Activated T-helper 1 cell treated with anti-CD3 and anti-CD28 coated beads, Interleukin-12 subunit alpha, Interleukin-12 subunit beta, Interleukin-2, Interleukin-4 antibody, amounts not matched to agents 30 ng/mL and 10 ng/mL and 1 ng/mL, durations not matched to agents 14 hours and 24 hours and 36 hours (primary cell): ENCODE results near the gene FAM13A. TPM values are rescaled to one million over a fixed set of nuclear protein-coding genes. Genes with fewer than 3 reads are reported as not detected.
"Not testable (repeated sequence)": the region's sequence is repeated elsewhere in the genome, so short reads cannot be mapped to it uniquely, and the experiment has no call there.

Source experiments
- DNase-seq: peaks from one replicate; pipeline ENCODE4 v3.0.0; 2021; ENCODE audit warnings: low spot score
- H3K27ac Mint-ChIP-seq: one replicate; pipeline ENCODE4 v1.8.0; 2021; ENCODE audit warnings: mild to moderate bottlenecking, mixed read lengths
- H3K27me3 Mint-ChIP-seq: one replicate; pipeline ENCODE4 v1.8.0; 2022; ENCODE audit warnings: mild to moderate bottlenecking, moderate library complexity, mixed read lengths; ENCODE audit not compliant: insufficient read depth
- H3K36me3 Mint-ChIP-seq: one replicate; pipeline ENCODE4 v1.8.0; 2021; ENCODE audit warnings: low read depth, mixed read lengths
- H3K4me1 Mint-ChIP-seq: one replicate; pipeline ENCODE4 v1.8.0; 2021; ENCODE audit warnings: low read depth, mixed read lengths
- H3K4me3 Mint-ChIP-seq: one replicate; pipeline ENCODE4 v1.8.0; 2021; ENCODE audit warnings: mild to moderate bottlenecking, moderate library complexity, mixed read lengths
- H3K9me3 Mint-ChIP-seq: one replicate; pipeline ENCODE4 v1.8.0; 2021; ENCODE audit warnings: mixed read lengths
- intact Hi-C: fragments of 100-400 bp; cut with micrococcal nuclease; formaldehyde crosslinking; loops from one replicate; pipeline ENCODE4 v1.15.1; 2024
- total RNA-seq: library from RNA; stranded (reverse); gene quantifications from 2 replicates; pipeline ENCODE4 v1.2.3, GENCODE V29; 2022

Gene FAM13A
- total RNA-seq, 1 donor from 2014 or later, result 3.0 TPM

DNA sequence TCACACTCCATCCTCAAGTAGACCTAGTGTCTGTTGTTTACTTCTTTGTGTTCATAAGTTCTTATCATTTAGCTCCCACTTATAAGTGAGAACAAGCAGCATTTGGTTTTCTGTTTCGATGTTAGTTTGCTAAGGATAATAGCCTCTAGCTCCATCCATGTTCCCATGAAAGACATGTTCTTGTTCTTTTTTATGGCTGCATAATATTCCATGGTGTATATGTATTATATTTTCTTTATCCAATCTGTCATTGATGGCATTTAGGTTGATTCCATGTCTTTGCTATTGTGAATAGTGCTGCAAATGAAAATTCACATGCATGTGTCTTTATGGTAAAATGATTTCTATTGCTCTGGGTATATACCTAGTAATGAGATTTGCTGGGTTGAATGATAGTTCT is 51.9 kb downstream of the FAM13A start:
- intact Hi-C loops, H3K4me1 Mint-ChIP-seq: not testable (repeated sequence)

GRCh38 chr4:89001647-89002445 is 55.1 kb downstream of the FAM13A start:
- Mint-ChIP-seq H3K36me3 (no peaks in the 10 kb centered on the region), H3K27ac (no peak overlapping the region), H3K27me3 (peaks cover 2% of the 10 kb centered on the region), H3K9me3 (no peaks in the 10 kb centered on the region), H3K4me1 (no peaks in the 10 kb centered on the region), H3K4me3 (no peak overlapping the region)
- intact Hi-C loops, result no loop called here
- no peak for DNase-seq

More for the DNA sequence above, 51.9 kb downstream of the FAM13A start:
- not testable (repeated sequence) for DNase-seq, H3K27ac Mint-ChIP-seq, H3K9me3 Mint-ChIP-seq, H3K27me3 Mint-ChIP-seq, H3K36me3 Mint-ChIP-seq, H3K4me3 Mint-ChIP-seq

DNA sequence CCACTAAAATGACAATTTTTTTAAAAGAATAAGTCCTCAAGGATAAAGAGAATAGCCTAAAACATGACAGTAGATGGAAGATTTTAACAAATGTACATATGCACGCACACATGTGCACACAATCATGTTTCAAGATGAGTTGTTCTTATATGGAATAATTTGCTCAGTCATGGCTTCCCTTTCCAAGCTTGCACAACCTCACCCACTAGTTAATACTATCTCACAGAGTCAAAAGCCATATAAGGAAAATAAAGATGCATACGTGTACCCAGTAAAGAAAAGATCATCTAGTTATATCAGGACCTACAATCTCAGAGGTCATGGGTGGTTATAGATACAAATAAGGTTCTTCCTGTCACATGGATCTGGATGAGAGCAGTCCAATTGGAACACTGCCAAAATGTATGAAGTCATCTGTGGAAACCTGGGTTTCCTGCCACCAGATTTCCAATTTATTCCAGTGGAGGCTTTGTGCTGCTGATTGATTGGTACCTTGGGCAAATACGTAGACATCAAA is 56.1 kb downstream of the FAM13A start:
- intact Hi-C loops, result no loop called here
- Mint-ChIP-seq H3K27me3 (peaks cover 4% of the 10 kb centered on the region), H3K36me3 (no peaks in the 10 kb centered on the region), H3K27ac (no peak overlapping the region), H3K4me1 (no peaks in the 10 kb centered on the region), H3K4me3 (no peak overlapping the region), H3K9me3 (no peaks in the 10 kb centered on the region)
- DNase-seq, result no peak

GRCh38 chr4:89000382-89000781 is 56.6 kb downstream of the FAM13A start:
- no peak overlapping the region for H3K27ac Mint-ChIP-seq
- H3K4me1 Mint-ChIP-seq, result no peaks in the 10 kb centered on the region
- peaks cover 4% of the 10 kb centered on the region for H3K27me3 Mint-ChIP-seq
- no peak overlapping the region for H3K4me3 Mint-ChIP-seq
- no peaks in the 10 kb centered on the region for H3K36me3 Mint-ChIP-seq
- no peaks in the 10 kb centered on the region for H3K9me3 Mint-ChIP-seq
- intact Hi-C loops, result no loop called here
- no peak for DNase-seq

DNA sequence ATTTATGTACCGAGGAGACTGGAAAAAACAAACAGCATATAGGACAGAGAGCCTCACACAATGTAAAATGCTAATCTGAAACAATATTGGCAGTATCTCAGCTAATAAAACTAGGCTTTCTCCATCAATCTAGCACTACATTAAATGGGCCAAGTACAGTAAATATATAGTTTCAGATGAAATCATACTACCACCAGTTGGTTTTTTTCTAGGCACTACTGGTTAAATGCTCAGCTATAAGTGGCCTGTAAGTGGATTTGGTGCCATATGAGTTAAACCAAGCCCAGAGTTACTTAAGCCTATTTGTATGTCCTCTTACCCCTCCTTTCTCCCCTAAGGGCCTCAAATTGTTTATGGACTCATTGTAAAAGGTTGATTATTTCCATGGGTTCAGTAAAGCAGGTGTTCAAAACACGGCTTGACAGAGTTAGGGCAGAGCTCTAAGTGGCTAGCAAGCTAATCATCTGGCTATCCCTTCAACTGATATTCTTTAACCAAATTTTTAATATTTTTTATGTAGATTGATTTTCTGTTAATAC is 57.5 kb downstream of the FAM13A start:
- no peaks in the 10 kb centered on the region for H3K9me3 Mint-ChIP-seq
- H3K36me3 Mint-ChIP-seq, result no peaks in the 10 kb centered on the region
- H3K27ac Mint-ChIP-seq, result no peak overlapping the region
- intact Hi-C loops, result no loop called here
- no peaks in the 10 kb centered on the region for H3K4me1 Mint-ChIP-seq
- H3K4me3 Mint-ChIP-seq, result no peak overlapping the region
- peaks cover 4% of the 10 kb centered on the region for H3K27me3 Mint-ChIP-seq
- no peak for DNase-seq

GRCh38 chr4:88998891-88999290 is 58.1 kb downstream of the FAM13A start:
- H3K27ac Mint-ChIP-seq, result no peak overlapping the region

DNA sequence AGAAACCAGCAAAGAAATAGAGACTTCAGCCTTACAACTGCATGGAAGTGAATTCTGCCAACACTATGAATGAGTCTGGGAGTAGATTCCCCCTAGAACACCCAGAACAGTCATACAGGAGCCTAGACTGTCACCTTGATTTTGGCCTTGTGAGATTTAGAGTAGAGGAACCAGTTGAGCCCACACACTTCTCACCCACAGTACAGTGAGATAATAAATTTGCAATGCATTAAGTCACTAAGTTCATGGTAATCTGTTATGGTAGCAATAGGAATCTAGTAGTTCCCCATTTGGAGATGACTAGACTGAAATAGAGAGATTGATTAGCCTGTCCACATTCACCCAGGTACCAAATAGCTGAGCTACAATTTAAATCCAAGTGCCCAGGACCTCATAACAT is 59.0 kb downstream of the FAM13A start:
- DNase-seq, result no peak
- H3K4me1 Mint-ChIP-seq, result no peaks in the 10 kb centered on the region
- intact Hi-C loops, result no loop called here
- no peaks in the 10 kb centered on the region for H3K36me3 Mint-ChIP-seq
- peaks cover 4% of the 10 kb centered on the region for H3K27me3 Mint-ChIP-seq
- H3K27ac Mint-ChIP-seq, result no peak overlapping the region
- H3K9me3 Mint-ChIP-seq, result no peaks in the 10 kb centered on the region
- H3K4me3 Mint-ChIP-seq, result no peak overlapping the region

More at GRCh38 chr4:88998891-88999290, 58.1 kb downstream of the FAM13A start:
- Mint-ChIP-seq H3K36me3 (no peaks in the 10 kb centered on the region), H3K4me1 (no peaks in the 10 kb centered on the region), H3K9me3 (no peaks in the 10 kb centered on the region), H3K27me3 (peaks cover 4% of the 10 kb centered on the region), H3K4me3 (no peak overlapping the region)
- intact Hi-C loops, result no loop called here
- no peak for DNase-seq

- Mint-ChIP-seq H3K9me3 (no peaks in the 10 kb centered on the region), H3K27ac (no peak overlapping the region), H3K36me3 (no peaks in the 10 kb centered on the region), H3K4me3 (no peak overlapping the region), H3K27me3 (peaks cover 2% of the 10 kb centered on the region), H3K4me1 (no peaks in the 10 kb centered on the region)
- intact Hi-C loops, result no loop called here
- no peak for DNase-seq
These were observed 61.1 kb downstream of the FAM13A start for GRCh38 chr4:88995874-88996273.

DNA sequence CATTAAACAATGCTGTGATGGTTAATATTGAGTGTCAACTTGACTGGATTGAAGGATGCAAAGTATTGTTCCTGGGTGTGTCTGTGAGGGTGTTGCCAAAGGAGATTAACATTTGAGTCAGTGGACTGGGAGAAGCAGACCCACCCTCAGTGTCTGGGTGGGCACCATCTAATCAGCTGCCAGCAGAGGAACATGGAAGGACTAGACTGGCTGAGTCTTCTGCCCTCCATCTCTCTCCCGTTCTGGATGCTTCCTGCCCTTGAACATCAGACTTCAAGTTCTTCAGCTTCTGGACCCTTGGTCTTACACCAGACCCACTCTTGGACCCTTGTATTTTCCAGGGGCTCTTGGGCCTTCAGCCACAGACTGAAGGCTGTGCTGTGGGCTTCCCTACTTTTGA is 61.7 kb downstream of the FAM13A start:
- intact Hi-C loops, H3K27ac Mint-ChIP-seq, H3K9me3 Mint-ChIP-seq: not testable (repeated sequence)

GRCh38 chr4:88993246-88993645 is 63.7 kb downstream of the FAM13A start:
- H3K9me3 Mint-ChIP-seq, result no peaks in the 10 kb centered on the region
- intact Hi-C loops, result no loop called here
- no peak overlapping the region for H3K4me3 Mint-ChIP-seq
- H3K4me1 Mint-ChIP-seq, result no peaks in the 10 kb centered on the region
- no peak for DNase-seq
- H3K27me3 Mint-ChIP-seq, result peaks cover 2% of the 10 kb centered on the region
- H3K27ac Mint-ChIP-seq, result no peak overlapping the region
- no peaks in the 10 kb centered on the region for H3K36me3 Mint-ChIP-seq

More for the DNA sequence above, 61.7 kb downstream of the FAM13A start:
- not testable (repeated sequence) for H3K27me3 Mint-ChIP-seq, H3K36me3 Mint-ChIP-seq, DNase-seq, H3K4me3 Mint-ChIP-seq, H3K4me1 Mint-ChIP-seq

GRCh38 chr4:88991746-88992145 is 65.2 kb downstream of the FAM13A start:
- Mint-ChIP-seq H3K27ac (no peak overlapping the region), H3K36me3 (no peaks in the 10 kb centered on the region), H3K4me3 (no peak overlapping the region), H3K4me1 (no peaks in the 10 kb centered on the region), H3K9me3 (no peaks in the 10 kb centered on the region), H3K27me3 (peaks cover 4% of the 10 kb centered on the region)
- no peak for DNase-seq
- intact Hi-C loops, result no loop called here

DNA sequence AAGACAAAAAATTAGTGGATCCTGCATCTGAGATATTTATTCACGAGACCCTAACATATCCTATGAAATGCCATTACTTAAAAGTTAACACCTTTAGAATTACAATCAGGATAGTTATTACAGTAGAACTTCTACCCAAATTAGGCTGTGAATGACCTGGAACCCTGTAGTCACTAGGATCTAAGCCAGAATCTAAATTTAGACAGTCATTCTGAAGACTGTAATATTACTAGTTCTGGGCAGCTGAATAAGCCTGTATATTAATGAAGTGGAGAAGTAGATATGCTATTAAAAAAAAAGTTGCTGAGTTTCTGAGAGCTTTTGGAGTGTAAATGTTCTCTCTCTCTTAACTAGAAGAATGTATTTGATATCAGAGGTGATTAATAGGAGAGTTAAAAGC is 67.0 kb downstream of the FAM13A start:
- Mint-ChIP-seq H3K4me1 (no peaks in the 10 kb centered on the region), H3K4me3 (no peak overlapping the region), H3K27ac (no peak overlapping the region), H3K36me3 (no peaks in the 10 kb centered on the region), H3K9me3 (no peaks in the 10 kb centered on the region), H3K27me3 (peaks cover 2% of the 10 kb centered on the region)
- no peak for DNase-seq
- intact Hi-C loops, result no loop called here

DNA sequence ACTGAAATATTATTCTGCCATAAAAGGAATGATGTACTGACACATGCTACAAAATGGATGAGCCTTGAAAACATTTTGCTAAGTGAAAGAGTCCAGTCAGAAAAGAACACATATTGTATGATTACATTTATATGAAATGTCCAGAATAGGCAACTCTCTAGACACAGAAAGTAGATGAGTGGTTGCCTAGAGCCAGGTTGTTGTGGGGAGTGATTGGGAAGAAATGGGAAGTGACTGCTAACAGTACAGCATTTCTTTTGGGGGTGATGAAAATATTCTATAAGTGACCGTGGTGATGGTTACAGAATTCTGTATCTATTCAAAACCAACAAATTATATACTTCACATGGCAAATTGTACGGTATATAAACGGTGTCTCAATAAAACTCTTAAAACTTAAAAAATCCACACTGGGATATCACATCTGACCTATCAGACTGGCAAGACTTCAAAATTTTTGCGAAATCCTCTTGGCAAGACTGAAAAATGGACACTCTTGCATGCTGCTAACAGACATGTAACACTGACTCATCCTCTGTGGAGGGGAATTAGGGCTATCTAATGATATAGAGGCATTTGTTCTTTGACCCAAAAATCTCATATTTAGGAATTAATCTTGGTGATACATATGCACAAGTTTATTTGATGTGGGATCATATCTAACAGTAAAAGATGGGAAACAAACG is 71.8 kb downstream of the FAM13A start:
- H3K27me3 Mint-ChIP-seq, result peaks cover 2% of the 10 kb centered on the region
- H3K4me1 Mint-ChIP-seq, result no peaks in the 10 kb centered on the region
- H3K4me3 Mint-ChIP-seq, result no peak overlapping the region
- intact Hi-C loops, result no loop called here
- no peak overlapping the region for H3K27ac Mint-ChIP-seq
- no peaks in the 10 kb centered on the region for H3K9me3 Mint-ChIP-seq
- no peaks in the 10 kb centered on the region for H3K36me3 Mint-ChIP-seq
- DNase-seq, result no peak
